HT1080 (cell line): ENCODE data around the gene CELF4. TPM values are rescaled to one million over a fixed set of nuclear protein-coding genes. Genes with fewer than 3 reads are reported as not detected.

ENCODE experiments used
- DNase-seq: peaks from one replicate; pipeline ENCODE4 v3.0.0-alpha.2; 2015; ENCODE audit warnings: low read depth
- total RNA-seq: library from RNA; depleted of rRNA; stranded (reverse); fragments of >200 nt; shearing (Covaris generic); gene quantifications from 2 replicates; pipeline ENCODE4 v1.2.3, GENCODE V29; 2014

CELF4 gene
- total RNA-seq, 1 experiment from 2014 or later = not detected

DNA sequence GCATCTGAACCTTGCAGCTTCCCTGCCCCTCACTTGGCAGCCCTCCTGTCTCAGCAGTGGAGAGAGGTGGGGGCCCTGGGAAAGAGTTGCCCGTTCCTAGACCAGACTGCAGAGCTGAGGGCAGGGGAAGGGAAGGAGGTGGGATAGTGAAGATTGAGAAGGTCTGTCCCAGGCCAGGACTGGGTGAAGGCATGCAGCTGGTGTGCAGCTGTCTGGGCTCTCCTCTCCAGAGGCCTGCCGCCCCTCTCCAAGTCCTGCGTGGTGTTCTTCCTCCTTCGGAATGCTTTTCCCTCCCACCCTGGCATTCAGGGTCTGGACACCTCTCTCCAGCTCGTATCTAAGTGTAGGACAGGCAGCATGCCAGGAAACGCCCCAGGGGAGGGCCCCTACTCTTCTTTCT is 323.5 kb downstream of the CELF4 start:
- DNase-seq = no peak

DNA sequence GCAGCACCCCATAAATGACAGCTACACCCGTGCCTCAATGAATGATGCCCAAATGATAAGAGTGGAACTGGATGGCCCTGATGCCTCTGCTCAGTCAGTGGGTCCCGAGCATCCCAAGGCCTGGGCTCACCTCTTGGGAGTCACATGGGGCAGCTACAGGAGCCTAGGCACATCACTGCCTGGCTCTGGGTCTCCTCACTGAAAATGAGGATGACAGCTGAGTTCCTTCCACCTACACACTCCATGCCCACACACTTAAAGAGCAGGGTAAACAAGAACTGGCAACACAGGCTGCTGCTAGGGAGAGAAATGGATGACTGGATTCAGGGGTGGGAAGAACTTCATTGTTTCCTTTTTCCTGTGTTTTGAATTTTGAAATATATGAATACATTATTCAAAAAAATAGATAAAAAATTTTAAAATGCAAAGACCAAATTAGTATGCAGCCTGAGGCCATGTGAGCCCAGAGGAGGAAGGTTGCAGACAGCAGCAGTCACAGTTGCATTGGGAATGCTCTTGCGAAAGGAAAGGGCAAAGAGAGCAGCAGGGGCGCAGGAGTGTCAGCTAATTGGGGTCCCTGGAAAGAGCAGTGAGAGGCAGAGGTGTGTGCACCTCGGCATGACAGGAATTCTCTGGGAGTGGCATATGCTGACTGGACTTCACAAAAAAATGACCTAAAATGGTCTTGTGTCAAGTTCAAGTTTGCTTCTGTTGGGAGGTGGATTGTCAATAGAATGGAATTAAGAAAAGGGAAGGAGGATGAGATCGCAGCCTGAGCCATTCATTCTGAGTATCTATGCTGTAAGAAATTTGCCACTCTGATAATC is 327.1 kb downstream of the CELF4 start:
- no peak for DNase-seq

GRCh38 chr18:37235583-37235982 is 330.0 kb downstream of the CELF4 start:
- DNase-seq = no peak

GRCh38 chr18:37231251-37231650 is 334.3 kb downstream of the CELF4 start:
- no peak for DNase-seq

- DNase-seq = no peak
Measured at GRCh38 chr18:37230768-37231167, 334.8 kb downstream of the CELF4 start.

GRCh38 chr18:37225279-37225678 is 340.3 kb downstream of the CELF4 start:
- no peak for DNase-seq

- DNase-seq = no peak
Measured at GRCh38 chr18:37222999-37223378, 342.6 kb downstream of the CELF4 start.

- DNase-seq = no peak
Measured at GRCh38 chr18:37222354-37222998, 343.1 kb downstream of the CELF4 start.

- no peak for DNase-seq
Measured at GRCh38 chr18:37219257-37219656, 346.3 kb downstream of the CELF4 start.

DNA sequence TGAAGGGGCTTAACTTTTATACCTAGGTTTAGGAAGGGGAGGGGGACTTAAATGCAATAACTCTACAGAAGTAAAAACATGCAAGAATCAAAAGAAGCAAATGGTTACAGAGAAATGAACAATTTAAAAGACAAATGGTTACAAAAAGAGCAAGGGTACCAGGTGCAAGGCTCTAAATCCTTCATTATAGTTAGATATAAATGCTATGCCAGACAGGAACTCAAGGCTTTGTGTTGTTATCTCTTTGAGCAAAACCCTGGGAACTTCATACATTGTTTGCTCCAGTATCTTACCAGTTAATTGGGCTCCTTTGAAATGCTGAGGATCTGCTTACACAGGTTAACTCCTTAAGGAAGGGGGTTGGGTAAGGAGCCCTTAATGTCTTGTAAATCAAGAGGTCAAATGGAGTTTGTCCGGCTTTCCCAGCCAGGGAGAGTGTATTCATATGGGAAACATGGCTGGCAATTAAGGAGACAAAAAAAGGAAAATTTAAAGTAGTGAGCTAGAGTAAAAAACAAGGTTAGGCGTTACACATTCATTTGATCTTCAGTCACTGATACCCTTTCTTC is 347.5 kb downstream of the CELF4 start:
- DNase-seq = no peak

DNA sequence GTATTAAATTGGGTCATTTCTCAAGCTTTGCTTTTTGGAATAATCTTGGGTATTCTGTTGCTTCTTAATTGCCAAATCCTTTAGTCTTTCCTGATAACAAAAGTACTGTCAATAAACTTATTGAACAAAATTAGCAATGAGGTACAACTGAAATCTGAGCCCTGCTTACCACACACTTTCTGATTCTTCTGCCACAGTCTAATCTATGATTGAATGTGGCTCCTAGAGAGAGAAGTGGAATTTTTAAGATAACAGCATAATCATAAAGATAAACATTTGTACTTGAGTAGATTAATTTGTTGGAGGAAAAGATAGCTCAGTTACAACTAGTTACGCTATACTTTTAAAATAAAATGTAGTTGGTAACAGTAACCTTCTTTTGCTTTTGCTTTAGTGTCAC is 354.8 kb downstream of the CELF4 start:
- no peak for DNase-seq

- no peak for DNase-seq
Measured at GRCh38 chr18:37207343-37207742, 358.3 kb downstream of the CELF4 start.

GRCh38 chr18:37199741-37200140 is 365.9 kb downstream of the CELF4 start:
- no peak for DNase-seq
